Choroid plexus epithelial cell (primary cell): ENCODE results near the gene PI4K2A.
"Not testable (repeated sequence)": the region's sequence is repeated elsewhere in the genome, so short reads cannot be mapped to it uniquely, and the experiment has no call there.

ENCODE experiments used
- DNase-seq: peaks from one replicate; pipeline ENCODE4 v3.0.0-alpha.2; 2010; ENCODE audit warnings: low read depth
- H3K4me3 ChIP-seq: 2 replicates; pipeline ENCODE4 v1.5.1; 2011; ENCODE audit warnings: low read depth, mild to moderate bottlenecking, control low read depth, low read length, moderate library complexity
- TF ChIP-seq, protein P1 (sequence below): conservative IDR thresholded peaks from 2 replicates; pipeline ENCODE4 v1.5.1; 2011; ENCODE audit warnings: low read depth, mild to moderate bottlenecking, control low read depth, inconsistent platforms, low read length, moderate library complexity

The PI4K2A gene

GRCh38 chr10:97685395-97685958 lies 45.0 kb downstream of the PI4K2A start:
- peak overlapping the region; percentile 92 for H3K4me3 ChIP-seq
- peak; percentile 65 for DNase-seq
- TF ChIP-seq, protein P1, sequence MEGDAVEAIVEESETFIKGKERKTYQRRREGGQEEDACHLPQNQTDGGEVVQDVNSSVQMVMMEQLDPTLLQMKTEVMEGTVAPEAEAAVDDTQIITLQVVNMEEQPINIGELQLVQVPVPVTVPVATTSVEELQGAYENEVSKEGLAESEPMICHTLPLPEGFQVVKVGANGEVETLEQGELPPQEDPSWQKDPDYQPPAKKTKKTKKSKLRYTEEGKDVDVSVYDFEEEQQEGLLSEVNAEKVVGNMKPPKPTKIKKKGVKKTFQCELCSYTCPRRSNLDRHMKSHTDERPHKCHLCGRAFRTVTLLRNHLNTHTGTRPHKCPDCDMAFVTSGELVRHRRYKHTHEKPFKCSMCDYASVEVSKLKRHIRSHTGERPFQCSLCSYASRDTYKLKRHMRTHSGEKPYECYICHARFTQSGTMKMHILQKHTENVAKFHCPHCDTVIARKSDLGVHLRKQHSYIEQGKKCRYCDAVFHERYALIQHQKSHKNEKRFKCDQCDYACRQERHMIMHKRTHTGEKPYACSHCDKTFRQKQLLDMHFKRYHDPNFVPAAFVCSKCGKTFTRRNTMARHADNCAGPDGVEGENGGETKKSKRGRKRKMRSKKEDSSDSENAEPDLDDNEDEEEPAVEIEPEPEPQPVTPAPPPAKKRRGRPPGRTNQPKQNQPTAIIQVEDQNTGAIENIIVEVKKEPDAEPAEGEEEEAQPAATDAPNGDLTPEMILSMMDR, result peak; percentile 62

GRCh38 chr10:97686301-97686961 lies 46.0 kb downstream of the PI4K2A start:
- DNase-seq, result no peak
- peak overlapping the region; percentile 92 for H3K4me3 ChIP-seq
- TF ChIP-seq, protein P1, result no peak

GRCh38 chr10:97686962-97687784 lies 46.7 kb downstream of the PI4K2A start, which contains the start of gene AVPI1:
AVPI1 (minus strand) TSS chr10:97687241; CDS start chr10:97679905, 7,336 bp downstream.
- DNase-seq, result peak; percentile 98
- H3K4me3 ChIP-seq, result peak within 1 kb of the TSS; percentile 92
- TF ChIP-seq, protein P1, result no peak

DNA sequence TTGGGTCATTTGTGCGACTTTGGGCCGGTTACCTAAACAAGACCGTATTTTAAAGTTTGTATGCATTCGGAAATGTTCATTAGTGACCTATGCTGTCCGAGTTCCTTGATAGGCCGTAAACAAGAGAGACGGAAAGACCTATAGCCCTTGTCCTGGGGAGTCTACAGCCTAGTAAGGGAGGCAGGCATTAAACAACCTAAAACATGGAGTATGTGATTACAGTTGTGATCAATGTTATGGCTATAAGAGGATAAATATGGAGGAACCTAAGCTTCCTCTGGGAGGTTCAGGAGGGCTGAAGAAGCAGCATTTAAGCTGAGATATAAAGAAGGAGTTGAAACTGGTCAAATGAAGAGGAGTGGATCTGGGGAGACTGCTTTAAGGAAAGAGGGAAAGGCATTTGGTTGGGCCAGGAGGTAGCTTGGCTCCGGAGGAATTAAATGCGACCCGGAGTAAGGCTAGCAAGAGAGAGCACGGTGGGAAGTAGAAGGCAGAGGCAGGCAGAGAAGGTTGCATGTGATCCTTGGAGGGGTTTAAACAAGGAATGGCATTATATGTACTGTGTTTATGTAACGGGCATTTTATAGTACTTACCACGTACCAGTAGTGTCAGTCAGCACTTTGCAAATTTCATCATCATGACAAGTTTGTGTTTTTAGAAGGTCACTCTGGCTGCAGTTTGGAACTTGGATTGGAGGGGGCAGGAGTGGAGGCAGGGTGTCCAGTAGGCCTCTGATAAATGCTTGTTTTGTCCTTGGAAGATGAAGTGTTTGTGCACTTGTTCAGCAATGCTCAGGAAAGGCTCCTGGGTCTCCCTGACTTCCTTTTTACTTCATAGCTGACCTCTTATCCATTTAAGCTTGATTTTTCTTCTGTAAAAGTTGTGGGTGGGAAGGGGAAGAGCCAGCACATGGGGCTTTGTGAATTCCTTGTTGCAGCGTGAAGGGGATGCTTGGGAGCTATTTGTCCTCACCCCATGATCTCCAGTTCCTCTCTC lies 47.6 kb downstream of the PI4K2A start:
- peak overlapping the region; percentile 92 for H3K4me3 ChIP-seq
- TF ChIP-seq, protein P1, result no peak
- peak; percentile 75 for DNase-seq

- TF ChIP-seq, protein P1, result no peak
- peak; percentile 91 for DNase-seq
- H3K4me3 ChIP-seq, result no peak overlapping the region
Observed at GRCh38 chr10:97689559-97690020, 49.1 kb downstream of the PI4K2A start.

DNA sequence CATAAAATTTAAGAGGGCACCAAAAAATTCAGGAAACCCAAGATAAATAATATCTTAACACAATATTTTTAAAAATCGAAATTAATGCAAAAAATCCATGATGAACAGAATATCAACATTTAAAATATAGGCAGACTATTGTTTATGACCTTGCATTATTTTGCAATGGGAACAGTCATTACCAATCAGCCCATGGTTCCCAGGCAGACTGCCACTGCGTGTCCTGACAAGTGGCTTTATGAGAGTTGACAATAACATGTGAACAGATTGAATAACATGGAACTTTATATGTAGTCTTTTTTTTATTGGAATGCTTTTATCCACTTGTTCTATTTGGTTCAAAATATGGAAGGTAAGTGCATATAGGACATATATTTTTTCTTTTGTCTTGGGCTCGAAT lies 49.7 kb downstream of the PI4K2A start:
- TF ChIP-seq, protein P1, result no peak
- no peak for DNase-seq
- no peak overlapping the region for H3K4me3 ChIP-seq

- DNase-seq, H3K4me3 ChIP-seq: not testable (repeated sequence)
Observed at GRCh38 chr10:97698072-97698655, 57.7 kb downstream of the PI4K2A start.
